ENCODE measurements around the gene OR52E6. TPM values are rescaled to one million over a fixed set of nuclear protein-coding genes. Genes with fewer than 3 reads are reported as not detected.

Gene OR52E6
- total RNA-seq, 1 experiment from 2014 or later = not detected

DNA sequence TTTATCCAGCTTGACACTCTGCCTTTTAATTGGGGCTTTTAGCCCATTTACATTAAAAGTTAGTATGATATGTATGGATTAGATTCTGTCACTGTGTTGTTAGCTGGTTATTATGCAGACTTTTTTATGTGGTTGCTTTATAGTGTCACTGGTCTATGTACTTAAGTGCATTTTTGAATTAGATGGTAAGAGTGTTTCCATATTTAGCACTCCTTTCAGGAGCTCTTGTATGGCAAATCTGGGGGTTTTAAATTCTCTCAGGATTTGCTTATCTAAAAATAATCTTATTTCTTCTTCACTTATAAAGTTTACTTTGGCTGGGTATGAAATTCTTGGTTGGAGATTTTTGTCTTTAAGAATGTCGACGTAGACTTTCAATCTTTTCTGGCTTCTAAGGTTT is 4.0 kb downstream of the OR52E6 start:
- no peaks in the 10 kb centered on the region for H3K4me1 Mint-ChIP-seq (ENCODE audit: insufficient read depth, unreplicated experiment)
- H3K27ac Mint-ChIP-seq (ENCODE audit: low read depth, unreplicated experiment) = no peak overlapping the region
- TF ChIP-seq, protein P1, sequence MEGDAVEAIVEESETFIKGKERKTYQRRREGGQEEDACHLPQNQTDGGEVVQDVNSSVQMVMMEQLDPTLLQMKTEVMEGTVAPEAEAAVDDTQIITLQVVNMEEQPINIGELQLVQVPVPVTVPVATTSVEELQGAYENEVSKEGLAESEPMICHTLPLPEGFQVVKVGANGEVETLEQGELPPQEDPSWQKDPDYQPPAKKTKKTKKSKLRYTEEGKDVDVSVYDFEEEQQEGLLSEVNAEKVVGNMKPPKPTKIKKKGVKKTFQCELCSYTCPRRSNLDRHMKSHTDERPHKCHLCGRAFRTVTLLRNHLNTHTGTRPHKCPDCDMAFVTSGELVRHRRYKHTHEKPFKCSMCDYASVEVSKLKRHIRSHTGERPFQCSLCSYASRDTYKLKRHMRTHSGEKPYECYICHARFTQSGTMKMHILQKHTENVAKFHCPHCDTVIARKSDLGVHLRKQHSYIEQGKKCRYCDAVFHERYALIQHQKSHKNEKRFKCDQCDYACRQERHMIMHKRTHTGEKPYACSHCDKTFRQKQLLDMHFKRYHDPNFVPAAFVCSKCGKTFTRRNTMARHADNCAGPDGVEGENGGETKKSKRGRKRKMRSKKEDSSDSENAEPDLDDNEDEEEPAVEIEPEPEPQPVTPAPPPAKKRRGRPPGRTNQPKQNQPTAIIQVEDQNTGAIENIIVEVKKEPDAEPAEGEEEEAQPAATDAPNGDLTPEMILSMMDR (IDR thresholded peaks at IDR 0.05; ENCODE audit: unreplicated experiment) = no peak
- no TSS peak for BruUV-seq (replicated peaks)
- intact Hi-C loops (cut with micrococcal nuclease) = no loop called here
- no peaks in the 10 kb centered on the region for H3K9me3 Mint-ChIP-seq (ENCODE audit: unreplicated experiment)
- H3K27me3 Mint-ChIP-seq (ENCODE audit: insufficient read depth, unreplicated experiment) = no peaks in the 10 kb centered on the region
- no peak for DNase-seq (ENCODE audit: unreplicated experiment)
- ChIA-PET CTCF (no interaction called here), POLR2A (no interaction called here)
- H3K4me3 Mint-ChIP-seq (ENCODE audit: unreplicated experiment) = no peak overlapping the region
- H3K36me3 Mint-ChIP-seq (ENCODE audit: insufficient read depth, unreplicated experiment) = no peaks in the 10 kb centered on the region

DNA sequence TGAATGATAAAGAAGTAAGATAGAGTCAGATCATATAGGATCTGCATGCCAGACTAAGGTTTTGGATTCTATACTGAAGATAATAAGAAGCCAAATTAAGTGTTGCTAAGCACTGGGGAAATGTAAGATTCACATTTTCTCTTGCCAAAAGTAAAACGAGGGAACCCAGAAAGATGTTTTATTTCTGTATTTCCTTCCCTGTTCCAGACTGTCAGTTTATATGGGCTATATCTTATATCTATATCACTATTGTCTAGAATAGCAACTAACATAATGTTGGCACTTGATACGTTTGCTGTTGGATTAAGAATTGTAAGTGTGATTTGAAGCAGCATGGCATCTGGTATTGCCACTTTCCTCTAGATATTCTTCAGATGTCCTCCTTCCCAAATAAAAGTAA is 8.3 kb downstream of the OR52E6 start:
- intact Hi-C loops (cut with micrococcal nuclease) = no loop called here
- no TSS peak for BruUV-seq (replicated peaks)
- H3K36me3 Mint-ChIP-seq (ENCODE audit: insufficient read depth, unreplicated experiment) = no peaks in the 10 kb centered on the region
- H3K4me3 Mint-ChIP-seq (ENCODE audit: unreplicated experiment) = no peak overlapping the region
- no peaks in the 10 kb centered on the region for H3K9me3 Mint-ChIP-seq (ENCODE audit: unreplicated experiment)
- no peaks in the 10 kb centered on the region for H3K4me1 Mint-ChIP-seq (ENCODE audit: insufficient read depth, unreplicated experiment)
- H3K27me3 Mint-ChIP-seq (ENCODE audit: insufficient read depth, unreplicated experiment) = no peaks in the 10 kb centered on the region
- ChIA-PET POLR2A (no interaction called here), CTCF (no interaction called here)
- no peak overlapping the region for H3K27ac Mint-ChIP-seq (ENCODE audit: low read depth, unreplicated experiment)
- TF ChIP-seq, protein P1 (IDR thresholded peaks at IDR 0.05; ENCODE audit: unreplicated experiment) = no peak
- DNase-seq (ENCODE audit: unreplicated experiment) = no peak

DNA sequence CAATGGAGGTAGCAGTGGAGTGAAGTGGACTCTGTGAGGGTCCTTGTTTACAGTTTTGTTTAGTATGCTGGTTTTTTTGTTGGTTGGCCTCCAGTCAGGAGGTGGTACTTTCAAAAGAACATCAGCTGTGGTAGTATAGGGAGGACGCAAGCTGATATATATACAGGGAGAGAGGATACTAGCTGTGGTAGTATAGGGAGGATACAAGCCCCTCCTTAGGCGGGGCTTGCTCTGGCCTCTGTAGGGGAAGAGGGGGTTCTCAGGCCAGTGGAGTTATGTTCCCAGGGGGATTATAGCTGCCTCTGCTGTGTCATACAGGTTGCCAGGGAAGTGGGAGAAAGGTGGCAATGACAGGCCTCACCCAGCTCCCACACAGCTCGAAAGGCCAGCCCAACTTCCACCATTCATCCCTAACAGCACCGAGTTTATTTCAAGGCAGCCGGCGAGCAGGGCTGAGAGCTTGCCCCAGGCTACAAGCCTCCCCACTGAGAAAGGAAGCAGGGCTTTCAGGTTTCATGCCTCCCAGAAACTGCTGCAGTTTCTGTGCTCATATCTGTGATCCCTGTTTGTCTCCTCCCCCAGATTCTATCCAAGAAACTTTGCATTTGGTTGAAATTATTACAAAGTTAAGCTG is 10.4 kb downstream of the OR52E6 start:
- CTCF ChIA-PET = no interaction called here
- H3K27me3 Mint-ChIP-seq (ENCODE audit: insufficient read depth, unreplicated experiment) = no peaks in the 10 kb centered on the region
- no peaks in the 10 kb centered on the region for H3K9me3 Mint-ChIP-seq (ENCODE audit: unreplicated experiment)
- POLR2A ChIA-PET = interaction anchor here (0.7 kb wide), 1 partner anchor 33 kb away, joined by 3 read pairs; no protein-coding TSS in a partner anchor
- no peak overlapping the region for H3K27ac Mint-ChIP-seq (ENCODE audit: low read depth, unreplicated experiment)
- intact Hi-C loops (cut with micrococcal nuclease) = no loop called here
- H3K4me3 Mint-ChIP-seq (ENCODE audit: unreplicated experiment) = no peak overlapping the region
- BruUV-seq (replicated peaks) = no TSS peak
- TF ChIP-seq, protein P1 (IDR thresholded peaks at IDR 0.05; ENCODE audit: unreplicated experiment) = no peak
- no peaks in the 10 kb centered on the region for H3K4me1 Mint-ChIP-seq (ENCODE audit: insufficient read depth, unreplicated experiment)
- no peak for DNase-seq (ENCODE audit: unreplicated experiment)
- H3K36me3 Mint-ChIP-seq (ENCODE audit: insufficient read depth, unreplicated experiment) = no peaks in the 10 kb centered on the region

DNA sequence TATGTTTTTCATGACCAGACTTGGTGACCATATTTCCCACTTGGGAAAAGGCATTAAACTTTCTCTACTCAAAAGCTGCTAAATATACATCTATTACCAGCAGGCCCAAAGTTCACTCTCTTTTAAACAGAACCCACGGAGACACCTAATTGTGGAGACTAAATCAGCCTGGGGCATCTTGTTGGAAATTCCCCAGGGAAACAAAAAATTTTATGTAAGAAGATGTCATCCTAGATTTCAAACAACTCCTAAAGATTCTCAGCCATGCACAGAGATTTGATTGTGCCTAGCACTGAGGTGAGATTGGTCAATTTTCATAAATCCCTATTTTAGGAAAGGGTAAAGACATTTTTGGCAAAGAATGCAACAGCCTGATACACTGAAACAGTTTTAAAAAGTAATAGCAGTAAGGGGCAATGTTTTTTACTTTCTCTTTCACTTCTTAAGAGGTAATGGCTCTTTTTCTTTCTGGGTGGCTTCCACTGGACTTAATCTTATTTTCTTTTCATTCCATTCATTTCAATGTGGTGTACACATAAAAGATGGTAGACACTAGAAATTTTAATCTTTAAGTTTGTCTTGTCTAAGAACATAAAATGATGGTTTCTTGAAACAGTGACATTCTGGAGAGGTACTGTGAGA is 23.3 kb downstream of the OR52E6 start:
- BruUV-seq (replicated peaks) = no TSS peak
- peaks cover 48% of the 10 kb centered on the region for H3K27me3 Mint-ChIP-seq (ENCODE audit: insufficient read depth, unreplicated experiment)

More for the DNA sequence above, 23.3 kb downstream of the OR52E6 start:
- intact Hi-C loops (cut with micrococcal nuclease) = no loop called here
- peaks cover 4% of the 10 kb centered on the region for H3K4me1 Mint-ChIP-seq (ENCODE audit: insufficient read depth, unreplicated experiment)
- DNase-seq (ENCODE audit: unreplicated experiment) = no peak
- H3K9me3 Mint-ChIP-seq (ENCODE audit: unreplicated experiment) = no peaks in the 10 kb centered on the region
- TF ChIP-seq, protein P1 (IDR thresholded peaks at IDR 0.05; ENCODE audit: unreplicated experiment) = no peak
- H3K27ac Mint-ChIP-seq (ENCODE audit: low read depth, unreplicated experiment) = no peak overlapping the region
- no peaks in the 10 kb centered on the region for H3K36me3 Mint-ChIP-seq (ENCODE audit: insufficient read depth, unreplicated experiment)
- H3K4me3 Mint-ChIP-seq (ENCODE audit: unreplicated experiment) = no peak overlapping the region
- CTCF ChIA-PET = no interaction called here
- POLR2A ChIA-PET = no interaction called here

Data from MCF 10A (cell line).